H9 (cell line): ENCODE data around the gene RBFOX2. TPM values are rescaled to one million over a fixed set of nuclear protein-coding genes. Genes with fewer than 3 reads are reported as not detected.

Experiments used
- DNase-seq: peaks from one replicate; pipeline ENCODE4 v3.0.0-alpha.2; 2017
- H2AFZ ChIP-seq: one replicate; pipeline ENCODE4 v1.6.1; 2013; ENCODE audit warnings: mild to moderate bottlenecking, low read length, control low read depth, moderate library complexity
- H2AK5ac ChIP-seq: 2 replicates; pipeline ENCODE4 v1.6.1; 2013; ENCODE audit warnings: low read length, control low read depth, mixed read lengths; ENCODE audit not compliant: insufficient read length
- H2BK120ac ChIP-seq: one replicate; pipeline ENCODE4 v1.6.1; 2013; ENCODE audit warnings: low read depth, mild to moderate bottlenecking, low read length, control low read depth, inconsistent platforms; ENCODE audit not compliant: poor library complexity, severe bottlenecking
- H2BK12ac ChIP-seq: 2 replicates; pipeline ENCODE4 v1.6.1; 2013; ENCODE audit warnings: low read length, control low read depth, mixed read lengths, low read depth; ENCODE audit not compliant: insufficient read length
- H2BK15ac ChIP-seq: 2 replicates; pipeline ENCODE4 v1.6.1; 2013; ENCODE audit warnings: low read depth, low read length, control low read depth
- H2BK20ac ChIP-seq: one replicate; pipeline ENCODE4 v1.6.1; 2013; ENCODE audit warnings: low read depth, mild to moderate bottlenecking, low read length, control low read depth, inconsistent platforms; ENCODE audit not compliant: poor library complexity, severe bottlenecking
- H2BK5ac ChIP-seq: 2 replicates; pipeline ENCODE4 v1.6.1; 2013; ENCODE audit warnings: low read length, control low read depth, mixed read lengths; ENCODE audit not compliant: insufficient read length
- H3K14ac ChIP-seq: 2 replicates; pipeline ENCODE4 v1.6.1; 2013; ENCODE audit warnings: low read length, control low read depth; ENCODE audit not compliant: insufficient read depth
- H3K18ac ChIP-seq: 2 replicates; pipeline ENCODE4 v1.6.1; 2013; ENCODE audit warnings: low read depth, mild to moderate bottlenecking, mixed read lengths, low read length, control low read depth; ENCODE audit not compliant: insufficient read length
- H3K23ac ChIP-seq: 2 replicates; pipeline ENCODE4 v1.6.1; 2013; ENCODE audit warnings: low read length, control low read depth, mixed read lengths, low read depth; ENCODE audit not compliant: insufficient read length
- H3K23me2 ChIP-seq: 2 replicates; pipeline ENCODE4 v1.6.1; 2013; ENCODE audit warnings: low read depth, mild to moderate bottlenecking, mixed read lengths, low read length, control low read depth; ENCODE audit not compliant: insufficient read length, poor library complexity, severe bottlenecking
- H3K27ac ChIP-seq: 2 replicates; pipeline ENCODE4 v1.5.1; 2013; ENCODE audit warnings: low read length, control low read depth, mixed read lengths, low read depth; ENCODE audit not compliant: insufficient read length
- H3K27me3 ChIP-seq: 2 replicates; pipeline ENCODE4 v1.6.1; 2013; ENCODE audit warnings: low read length, control low read depth, inconsistent platforms; ENCODE audit not compliant: insufficient read depth
- H3K4ac ChIP-seq: 2 replicates; pipeline ENCODE4 v1.6.1; 2013; ENCODE audit warnings: low read depth, mild to moderate bottlenecking, control low read depth, inconsistent platforms, low read length, moderate library complexity
- H3K4me1 ChIP-seq: 2 replicates; pipeline ENCODE4 v1.6.1; 2013; ENCODE audit warnings: low read length, control low read depth, inconsistent platforms; ENCODE audit not compliant: insufficient read depth
- H3K4me2 ChIP-seq: 2 replicates; pipeline ENCODE4 v1.6.1; 2013; ENCODE audit warnings: low read length, control low read depth, mixed read lengths; ENCODE audit not compliant: insufficient read length, insufficient read depth
- H3K56ac ChIP-seq: 2 replicates; pipeline ENCODE4 v1.6.1; 2013; ENCODE audit warnings: low read depth, mild to moderate bottlenecking, mixed read lengths, low read length, control low read depth; ENCODE audit not compliant: insufficient read length
- H3K79me1 ChIP-seq: 2 replicates; pipeline ENCODE4 v1.6.1; 2013; ENCODE audit warnings: low read depth, mild to moderate bottlenecking, moderate library complexity, low read length, control low read depth, inconsistent platforms; ENCODE audit not compliant: insufficient read depth, poor library complexity, severe bottlenecking
- H3K79me2 ChIP-seq: 2 replicates; pipeline ENCODE4 v1.6.1; 2013; ENCODE audit warnings: low read length, control low read depth, inconsistent platforms; ENCODE audit not compliant: insufficient read depth
- H3K9ac ChIP-seq: 2 replicates; pipeline ENCODE4 v1.6.1; 2013; ENCODE audit warnings: low read length, control low read depth, mixed read lengths; ENCODE audit not compliant: insufficient read length; ENCODE audit errors: extremely low read depth
- H3K9me3 ChIP-seq: one replicate; pipeline ENCODE4 v1.6.1; 2013; ENCODE audit warnings: low read depth, low read length, inconsistent platforms; ENCODE audit not compliant: control insufficient read depth
- H3T11ph ChIP-seq: one replicate; pipeline ENCODE4 v1.6.1; 2013; ENCODE audit warnings: mild to moderate bottlenecking, low read length, control low read depth, inconsistent platforms
- H4K20me1 ChIP-seq: one replicate; pipeline ENCODE4 v1.6.1; 2013; ENCODE audit not compliant: control insufficient read depth, insufficient read length, insufficient read depth
- H4K5ac ChIP-seq: 2 replicates; pipeline ENCODE4 v1.6.1; 2013; ENCODE audit warnings: low read depth, mild to moderate bottlenecking, mixed read lengths, low read length, control low read depth; ENCODE audit not compliant: insufficient read length
- H4K8ac ChIP-seq: replicated peaks from 2 replicates; pipeline ENCODE4 v1.6.1; 2013; ENCODE audit warnings: low read length, control low read depth, mixed read lengths, low read depth; ENCODE audit not compliant: insufficient read length
- H4K91ac ChIP-seq: 2 replicates; pipeline ENCODE4 v1.6.1; 2013; ENCODE audit warnings: low read depth, mild to moderate bottlenecking, moderate library complexity, mixed read lengths, low read length, control low read depth; ENCODE audit not compliant: insufficient read length
- H3K27ac Mint-ChIP-seq, 3 experiments: 2 replicates in 2 of 3; 3 replicates in 1 of 3; pipeline ENCODE4 v1.8.0; 2020 to 2021; ENCODE audit warnings: mixed read lengths in 3 of 3, mild to moderate bottlenecking in 1 of 3, moderate library complexity in 1 of 3
- H3K27me3 Mint-ChIP-seq: 2 replicates; pipeline ENCODE4 v1.8.0; 2021; ENCODE audit warnings: low read depth, mild to moderate bottlenecking, moderate library complexity, mixed read lengths
- H3K36me3 Mint-ChIP-seq, 3 experiments: 2 replicates in 2 of 3; 3 replicates in 1 of 3; pipeline ENCODE4 v1.8.0; 2020 to 2021; ENCODE audit warnings: low read depth in 3 of 3, mixed read lengths in 3 of 3; ENCODE audit not compliant: insufficient read depth in 1 of 3
- H3K4me1 Mint-ChIP-seq, 2 experiments: 2 replicates each; pipeline ENCODE4 v1.8.0; 2020; ENCODE audit warnings: mixed read lengths in 2 of 2
- H3K4me3 Mint-ChIP-seq, 2 experiments: 2 replicates in 1 of 2; 3 replicates in 1 of 2; pipeline ENCODE4 v1.8.0; 2020 to 2021; ENCODE audit warnings: mild to moderate bottlenecking in 2 of 2, mixed read lengths in 2 of 2, moderate library complexity in 1 of 2
- H3K9me3 Mint-ChIP-seq, 2 experiments: 2 replicates in 1 of 2; 3 replicates in 1 of 2; pipeline ENCODE4 v1.8.0; 2020; ENCODE audit warnings: mild to moderate bottlenecking in 2 of 2, mixed read lengths in 2 of 2, moderate library complexity in 1 of 2
- WGBS: extraction: QIAGEN DNeasy Blood & Tissue Kit; methylation state at CpG from one replicate; pipeline ENCODE4 v1.1.7; 2013; ENCODE audit warnings: missing lambda C conversion rate, low lambda C conversion rate, mixed read lengths; ENCODE audit not compliant: insufficient read length; ENCODE audit errors: extremely low coverage; 5-methylcytosine and 5-hydroxymethylcytosine counted together
- total RNA-seq: library from RNA; stranded (reverse); gene quantifications from 2 replicates; pipeline ENCODE4 v1.2.1, GENCODE V29; 2021
- TF ChIP-seq, protein P1 (sequence below): fragments of 200-600 bp; sonication (generic); conservative IDR thresholded peaks from 3 replicates; pipeline ENCODE4 v1.8.0; 2021; ENCODE audit warnings: antibody characterized with exemption, mild to moderate bottlenecking

Gene RBFOX2
- total RNA-seq, 1 experiment from 2014 or later = 84.7 TPM

GRCh38 chr22:36065775-36066544 is 37.3 kb upstream of the RBFOX2 start:
- Histone ChIP-seq H4K8ac (peak overlapping the region; percentile 72), H3K4ac (no peak overlapping the region), H4K20me1 (no peaks in the 10 kb centered on the region), H2AFZ (peak overlapping the region; percentile 98), H3K79me1 (no peaks in the 10 kb centered on the region), H3T11ph (no peak overlapping the region), H2AK5ac (no peak overlapping the region), H3K79me2 (no peaks in the 10 kb centered on the region), H3K9ac (peak overlapping the region; percentile 68), H2BK5ac (no peak overlapping the region), H4K5ac (peak overlapping the region; percentile 88), H3K18ac (peak overlapping the region; percentile 91), H2BK20ac (no peak overlapping the region), H3K27ac (no peak overlapping the region), H2BK15ac (0 out of 2 replicates have a peak overlapping the region, but pooled peaks have one; percentile 71), H3K14ac (peak overlapping the region; percentile 95; the same call in 1 of the 2 replicates), H3K4me2 (peak overlapping the region; percentile 97), H4K91ac (no peak overlapping the region), H3K23me2 (peaks cover 6% of the 10 kb centered on the region), H3K23ac (no peak overlapping the region), H3K56ac (no peak overlapping the region), H3K4me1 (no peaks in the 10 kb centered on the region), H2BK12ac (no peak overlapping the region), H2BK120ac (no peak overlapping the region), H3K9me3 (no peaks in the 10 kb centered on the region), H3K27me3 (no peaks in the 10 kb centered on the region)
- peak overlapping the region; percentile 77 to 81 for H3K4me3 Mint-ChIP-seq
- peaks cover 0 to 4% of the 10 kb centered on the region in 2 experiments; a peak in 2 of 5 replicates for H3K9me3 Mint-ChIP-seq
- peaks cover 8 to 12% of the 10 kb centered on the region in 2 experiments; a peak in 3 of 4 replicates for H3K4me1 Mint-ChIP-seq
- no peaks in the 10 kb centered on the region for H3K36me3 Mint-ChIP-seq
- WGBS = no CpG with 5 or more reads among the region's 54 CpGs
- peak overlapping the region; percentile 75 to 97 (median 96); a peak in 4 of 7 replicates for H3K27ac Mint-ChIP-seq
- TF ChIP-seq, protein P1, sequence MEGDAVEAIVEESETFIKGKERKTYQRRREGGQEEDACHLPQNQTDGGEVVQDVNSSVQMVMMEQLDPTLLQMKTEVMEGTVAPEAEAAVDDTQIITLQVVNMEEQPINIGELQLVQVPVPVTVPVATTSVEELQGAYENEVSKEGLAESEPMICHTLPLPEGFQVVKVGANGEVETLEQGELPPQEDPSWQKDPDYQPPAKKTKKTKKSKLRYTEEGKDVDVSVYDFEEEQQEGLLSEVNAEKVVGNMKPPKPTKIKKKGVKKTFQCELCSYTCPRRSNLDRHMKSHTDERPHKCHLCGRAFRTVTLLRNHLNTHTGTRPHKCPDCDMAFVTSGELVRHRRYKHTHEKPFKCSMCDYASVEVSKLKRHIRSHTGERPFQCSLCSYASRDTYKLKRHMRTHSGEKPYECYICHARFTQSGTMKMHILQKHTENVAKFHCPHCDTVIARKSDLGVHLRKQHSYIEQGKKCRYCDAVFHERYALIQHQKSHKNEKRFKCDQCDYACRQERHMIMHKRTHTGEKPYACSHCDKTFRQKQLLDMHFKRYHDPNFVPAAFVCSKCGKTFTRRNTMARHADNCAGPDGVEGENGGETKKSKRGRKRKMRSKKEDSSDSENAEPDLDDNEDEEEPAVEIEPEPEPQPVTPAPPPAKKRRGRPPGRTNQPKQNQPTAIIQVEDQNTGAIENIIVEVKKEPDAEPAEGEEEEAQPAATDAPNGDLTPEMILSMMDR = peak; percentile 100
- DNase-seq = peak; percentile 98
- peaks cover 7% of the 10 kb centered on the region for H3K27me3 Mint-ChIP-seq
